GM23338 (cell line): ENCODE data around the gene PKHD1. TPM values are rescaled to one million over a fixed set of nuclear protein-coding genes. Genes with fewer than 3 reads are reported as not detected.

ENCODE experiments used
- ATAC-seq: fragments of 200-7000 bp; cut with Tn5 transposase; 3 replicates; pipeline ENCODE4 v1.9.1; 2020
- DNase-seq: peaks from one replicate; pipeline ENCODE4 v3.0.0-alpha.2; 2015; ENCODE audit warnings: low spot score
- H2AFZ ChIP-seq: fragments of 200-600 bp; sonication (generic); 2 replicates; pipeline ENCODE4 v1.8.0; 2016; ENCODE audit warnings: antibody characterized with exemption, mild to moderate bottlenecking, moderate library complexity
- H3F3A ChIP-seq: fragments of 200-600 bp; sonication (generic); replicated peaks from 2 replicates; pipeline ENCODE4 v1.8.0; 2017; ENCODE audit warnings: antibody characterized with exemption, mixed run types, low read depth
- H3K27ac ChIP-seq: fragments of 200-600 bp; sonication (generic); 2 replicates; pipeline ENCODE4 v1.6.1; 2016; ENCODE audit warnings: low read depth
- H3K27me3 ChIP-seq: fragments of 200-600 bp; sonication (generic); 2 replicates; pipeline ENCODE4 v1.8.0; 2016; ENCODE audit warnings: mild to moderate bottlenecking, mixed run types, moderate library complexity; ENCODE audit not compliant: insufficient read depth
- H3K36me3 ChIP-seq: fragments of 200-600 bp; sonication (generic); 2 replicates; pipeline ENCODE4 v1.8.0; 2016; ENCODE audit warnings: mild to moderate bottlenecking; ENCODE audit not compliant: insufficient read depth
- H3K4me1 ChIP-seq: fragments of 200-600 bp; sonication (generic); 2 replicates; pipeline ENCODE4 v1.8.0; 2016; ENCODE audit warnings: mild to moderate bottlenecking, moderate library complexity; ENCODE audit not compliant: insufficient read depth
- H3K4me2 ChIP-seq: fragments of 200-600 bp; sonication (generic); 2 replicates; pipeline ENCODE4 v1.7.1; 2017; ENCODE audit warnings: mixed run types
- H3K4me3 ChIP-seq: fragments of 200-600 bp; sonication (generic); 2 replicates; pipeline ENCODE4 v1.6.1; 2016; ENCODE audit warnings: mixed run types
- H3K79me2 ChIP-seq: fragments of 200-600 bp; sonication (generic); replicated peaks from 2 replicates; pipeline ENCODE4 v1.8.0; 2017; ENCODE audit warnings: mild to moderate bottlenecking; ENCODE audit not compliant: insufficient read depth
- H3K9me2 ChIP-seq: fragments of 200-600 bp; sonication (generic); 2 replicates; pipeline ENCODE4 v1.8.0; 2017; ENCODE audit not compliant: insufficient read depth
- H4K20me1 ChIP-seq: fragments of 200-600 bp; sonication (generic); replicated peaks from 2 replicates; pipeline ENCODE4 v1.8.0; 2017; ENCODE audit warnings: mild to moderate bottlenecking; ENCODE audit not compliant: insufficient read depth
- H3K27ac Mint-ChIP-seq: 2 replicates; pipeline ENCODE4 v1.8.0; 2020; ENCODE audit warnings: inconsistent platforms, mild to moderate bottlenecking, moderate library complexity, mixed read lengths
- H3K27me3 Mint-ChIP-seq: 3 replicates; pipeline ENCODE4 v1.8.0; 2022; ENCODE audit warnings: low read depth, mild to moderate bottlenecking, moderate library complexity, mixed read lengths, inconsistent platforms; ENCODE audit not compliant: insufficient read depth, poor library complexity
- H3K36me3 Mint-ChIP-seq: 3 replicates; pipeline ENCODE4 v1.8.0; 2021; ENCODE audit warnings: low read depth, mild to moderate bottlenecking, inconsistent platforms, moderate library complexity, mixed read lengths
- H3K4me1 Mint-ChIP-seq: 3 replicates; pipeline ENCODE4 v1.8.0; 2020; ENCODE audit warnings: mild to moderate bottlenecking, inconsistent platforms, mixed read lengths
- H3K4me3 Mint-ChIP-seq: 3 replicates; pipeline ENCODE4 v1.8.0; 2021; ENCODE audit warnings: moderate library complexity, mild to moderate bottlenecking, inconsistent platforms, mixed read lengths
- H3K9me3 Mint-ChIP-seq: 3 replicates; pipeline ENCODE4 v1.8.0; 2020; ENCODE audit warnings: moderate library complexity, mild to moderate bottlenecking, inconsistent platforms, mixed read lengths
- CREB1 ChIP-seq: fragments of 250-450 bp; sonication (Bioruptor Pico); IDR thresholded peaks from 2 replicates; pipeline ENCODE4 v1.5.0; 2020; ENCODE audit warnings: low read depth, mild to moderate bottlenecking, moderate library complexity
- CTCF ChIP-seq, 2 experiments: fragments of 200-600 bp in 1 of 2; sonication (generic) in 1 of 2; conservative IDR thresholded peaks; 2 replicates each; pipeline versions ENCODE4 v1.5.1 to v1.6.1; 2016 to 2017; ENCODE audit warnings: antibody characterized with exemption in 2 of 2, low read depth in 2 of 2, mild to moderate bottlenecking in 2 of 2, moderate library complexity in 1 of 2
- ETS1 ChIP-seq: IDR thresholded peaks from 2 replicates; pipeline ENCODE4 v1.6.1; 2016; ENCODE audit warnings: antibody characterized with exemption
- JUNB ChIP-seq: IDR thresholded peaks from one replicate; pipeline ENCODE4 v1.6.1; 2016; ENCODE audit warnings: antibody characterized with exemption; ENCODE audit not compliant: unreplicated experiment
- NANOG ChIP-seq: IDR thresholded peaks from 2 replicates; pipeline ENCODE4 v1.6.1; 2016; ENCODE audit warnings: antibody characterized with exemption, borderline replicate concordance
- POLR2AphosphoS5 ChIP-seq: IDR thresholded peaks from 2 replicates; pipeline ENCODE4 v1.6.1; 2016; ENCODE audit warnings: antibody characterized with exemption, low read depth
- REST ChIP-seq: IDR thresholded peaks from one replicate; pipeline ENCODE4 v1.6.1; 2018; ENCODE audit warnings: antibody characterized with exemption; ENCODE audit not compliant: unreplicated experiment
- STAT1 ChIP-seq: IDR thresholded peaks from one replicate; pipeline ENCODE4 v1.6.1; 2016; ENCODE audit warnings: antibody characterized with exemption; ENCODE audit not compliant: unreplicated experiment
- ZNF114 ChIP-seq: fragments of 250-450 bp; sonication (Bioruptor Pico); IDR thresholded peaks from 2 replicates; pipeline ENCODE4 v1.5.0; 2020; ENCODE audit warnings: mild to moderate bottlenecking, moderate library complexity
- ZNF331 ChIP-seq: fragments of 250-450 bp; sonication (Bioruptor Pico); IDR thresholded peaks from 2 replicates; pipeline ENCODE4 v1.5.0; 2020; ENCODE audit warnings: low read depth, mild to moderate bottlenecking, moderate library complexity
- polyA plus RNA-seq: library from polyadenylated mRNA; unstranded; fragments of >200 nt; fragmentation: Nextera tagmentation; extraction: Ambion mirVana; gene quantifications from 2 replicates; pipeline ENCODE4 v1.2.1, GENCODE V29; 2016
- total RNA-seq: library from RNA; depleted of rRNA; stranded (reverse); fragments of >200 nt; shearing (Covaris generic); gene quantifications from 2 replicates; pipeline ENCODE4 v1.2.3, GENCODE V29; 2014

The PKHD1 gene
- total and polyA plus RNA-seq, 2 experiments from 2014 or later, result 0.03 to 0.07 TPM

- DNase-seq, result no peak
- Histone ChIP-seq H3K4me2 (no peak overlapping the region), H3K36me3 (no peaks in the 10 kb centered on the region), H3K27ac (no peak overlapping the region), H3K4me3 (no peak overlapping the region), H2AFZ (no peak overlapping the region), H3K9me2 (peaks cover 4% of the 10 kb centered on the region; the same call in 1 of the 2 replicates), H3K4me1 (peaks cover 14% of the 10 kb centered on the region), H3K27me3 (no peaks in the 10 kb centered on the region), H3F3A (no peaks in the 10 kb centered on the region), H4K20me1 (no peaks in the 10 kb centered on the region), H3K79me2 (no peaks in the 10 kb centered on the region)
- no peak for TF ChIP-seq POLR2AphosphoS5
- TF ChIP-seq STAT1, result no peak
- H3K27me3 Mint-ChIP-seq, result peaks cover 2% of the 10 kb centered on the region
- ATAC-seq, result no peak
- H3K4me3 Mint-ChIP-seq, result no peak overlapping the region
- H3K4me1 Mint-ChIP-seq, result peaks cover 16% of the 10 kb centered on the region
- no peak overlapping the region for H3K27ac Mint-ChIP-seq
- H3K36me3 Mint-ChIP-seq, result no peaks in the 10 kb centered on the region
- H3K9me3 Mint-ChIP-seq, result no peaks in the 10 kb centered on the region
Observed at GRCh38 chr6:51868591-51869355, 218.6 kb downstream of the PKHD1 start.

GRCh38 chr6:51866867-51867266, 220.5 kb downstream of the PKHD1 start:
- no peaks in the 10 kb centered on the region for H3K9me3 Mint-ChIP-seq
- no peak for TF ChIP-seq ETS1
- no peak for TF ChIP-seq ZNF331 (CRISPR knock-in tag)
- no peak for TF ChIP-seq NANOG
- TF ChIP-seq ZNF114 (CRISPR knock-in tag), result no peak
- no peak for TF ChIP-seq REST
- TF ChIP-seq STAT1, result no peak
- TF ChIP-seq CREB1 (CRISPR knock-in tag), result no peak
- no peak for TF ChIP-seq POLR2AphosphoS5
- TF ChIP-seq JUNB, result no peak
- no peak for TF ChIP-seq CTCF (conservative IDR thresholded peaks at IDR 0.05; ENCODE audit: low read depth in 2 of 2)

More at GRCh38 chr6:51866867-51867266, 220.5 kb downstream of the PKHD1 start:
- DNase-seq (no peak), ATAC-seq (no peak)
- Histone ChIP-seq H2AFZ (no peak overlapping the region), H3F3A (no peaks in the 10 kb centered on the region), H3K4me2 (no peak overlapping the region), H3K27me3 (no peaks in the 10 kb centered on the region), H3K79me2 (no peaks in the 10 kb centered on the region), H3K4me3 (no peak overlapping the region), H3K36me3 (no peaks in the 10 kb centered on the region), H3K27ac (no peak overlapping the region), H3K4me1 (peaks cover 14% of the 10 kb centered on the region), H3K9me2 (peaks cover 4% of the 10 kb centered on the region; the same call in 1 of the 2 replicates), H4K20me1 (no peaks in the 10 kb centered on the region)
- no peak overlapping the region for H3K4me3 Mint-ChIP-seq
- H3K27ac Mint-ChIP-seq, result no peak overlapping the region
- no peaks in the 10 kb centered on the region for H3K36me3 Mint-ChIP-seq
- no peaks in the 10 kb centered on the region for H3K27me3 Mint-ChIP-seq
- peaks cover 13% of the 10 kb centered on the region for H3K4me1 Mint-ChIP-seq
